Hepatocyte (in vitro differentiated cells): ENCODE data around the gene SYVN1.
A peak's percentile ranks its signal among the peaks of the same experiment; 100 is the strongest.

ENCODE experiments used
- EZH2 ChIP-seq: fragments of 200-600 bp; sonication (generic); IDR thresholded peaks from 2 replicates; pipeline ENCODE4 v1.6.1; 2016; ENCODE audit warnings: antibody characterized with exemption, mild to moderate bottlenecking, borderline replicate concordance
- EZH2phosphoT487 ChIP-seq: fragments of 200-600 bp; sonication (generic); IDR thresholded peaks from one replicate; pipeline ENCODE4 v1.6.1; 2018; ENCODE audit warnings: antibody characterized with exemption, mild to moderate bottlenecking, low read depth, moderate library complexity; ENCODE audit not compliant: unreplicated experiment, severe bottlenecking
- TF ChIP-seq, protein P1 (sequence below): fragments of 200-600 bp; sonication (generic); IDR thresholded peaks from 2 replicates; pipeline ENCODE4 v1.5.1; 2016; ENCODE audit warnings: antibody characterized with exemption, mild to moderate bottlenecking; ENCODE audit not compliant: poor library complexity

DNA sequence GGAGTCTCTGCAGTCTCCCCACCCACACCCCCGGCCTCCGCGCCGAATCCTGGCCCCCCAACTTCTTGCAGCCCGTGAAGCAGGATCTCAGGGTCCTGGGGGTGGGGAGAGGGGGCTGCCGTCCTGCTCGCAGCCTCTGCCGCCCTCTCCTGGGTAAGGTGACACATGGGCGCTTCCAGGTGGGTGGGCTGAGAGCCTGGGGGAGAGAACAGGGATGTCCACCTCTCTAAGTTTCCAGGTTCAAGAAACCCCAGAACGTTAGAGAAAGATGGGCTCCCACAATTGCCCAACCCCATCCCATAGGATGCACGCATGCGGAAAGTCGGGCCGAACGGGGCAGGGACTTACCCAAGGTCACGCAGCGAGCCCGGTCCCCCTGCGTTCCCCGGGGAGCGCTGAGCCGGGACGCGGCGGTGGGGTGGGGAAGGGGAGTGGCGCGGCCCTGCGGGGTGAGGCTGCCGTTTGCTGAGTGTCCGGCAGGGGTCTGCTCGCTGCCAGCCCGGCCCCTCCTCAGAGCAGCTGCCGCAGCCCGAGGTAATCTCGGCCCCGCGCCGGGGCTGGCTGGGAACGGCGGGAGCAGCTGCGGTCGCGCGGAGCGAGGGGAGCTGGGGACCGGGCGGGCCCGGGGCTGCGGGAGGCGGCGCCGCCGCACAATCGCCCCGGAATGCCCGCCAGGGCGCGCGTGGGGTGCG is 46.7 kb upstream of the SYVN1 start:
- TF ChIP-seq, protein P1, sequence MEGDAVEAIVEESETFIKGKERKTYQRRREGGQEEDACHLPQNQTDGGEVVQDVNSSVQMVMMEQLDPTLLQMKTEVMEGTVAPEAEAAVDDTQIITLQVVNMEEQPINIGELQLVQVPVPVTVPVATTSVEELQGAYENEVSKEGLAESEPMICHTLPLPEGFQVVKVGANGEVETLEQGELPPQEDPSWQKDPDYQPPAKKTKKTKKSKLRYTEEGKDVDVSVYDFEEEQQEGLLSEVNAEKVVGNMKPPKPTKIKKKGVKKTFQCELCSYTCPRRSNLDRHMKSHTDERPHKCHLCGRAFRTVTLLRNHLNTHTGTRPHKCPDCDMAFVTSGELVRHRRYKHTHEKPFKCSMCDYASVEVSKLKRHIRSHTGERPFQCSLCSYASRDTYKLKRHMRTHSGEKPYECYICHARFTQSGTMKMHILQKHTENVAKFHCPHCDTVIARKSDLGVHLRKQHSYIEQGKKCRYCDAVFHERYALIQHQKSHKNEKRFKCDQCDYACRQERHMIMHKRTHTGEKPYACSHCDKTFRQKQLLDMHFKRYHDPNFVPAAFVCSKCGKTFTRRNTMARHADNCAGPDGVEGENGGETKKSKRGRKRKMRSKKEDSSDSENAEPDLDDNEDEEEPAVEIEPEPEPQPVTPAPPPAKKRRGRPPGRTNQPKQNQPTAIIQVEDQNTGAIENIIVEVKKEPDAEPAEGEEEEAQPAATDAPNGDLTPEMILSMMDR = peak; percentile 62
- TF ChIP-seq EZH2 (no peak), EZH2phosphoT487 (no peak)
